GM23338 (cell line): ENCODE results near the gene SPATA20. TPM values are rescaled to one million over a fixed set of nuclear protein-coding genes. Genes with fewer than 3 reads are reported as not detected.
A peak's percentile ranks its signal among the peaks of the same experiment; 100 is the strongest.

Experiments
- ATAC-seq: fragments of 200-7000 bp; cut with Tn5 transposase; 3 replicates; pipeline ENCODE4 v1.9.1; 2020
- DNase-seq: peaks from one replicate; pipeline ENCODE4 v3.0.0-alpha.2; 2015; ENCODE audit warnings: low spot score
- H2AFZ ChIP-seq: fragments of 200-600 bp; sonication (generic); 2 replicates; pipeline ENCODE4 v1.8.0; 2016; ENCODE audit warnings: antibody characterized with exemption, mild to moderate bottlenecking, moderate library complexity
- H3F3A ChIP-seq: fragments of 200-600 bp; sonication (generic); replicated peaks from 2 replicates; pipeline ENCODE4 v1.8.0; 2017; ENCODE audit warnings: antibody characterized with exemption, mixed run types, low read depth
- H3K27ac ChIP-seq: fragments of 200-600 bp; sonication (generic); 2 replicates; pipeline ENCODE4 v1.6.1; 2016; ENCODE audit warnings: low read depth
- H3K27me3 ChIP-seq: fragments of 200-600 bp; sonication (generic); 2 replicates; pipeline ENCODE4 v1.8.0; 2016; ENCODE audit warnings: mild to moderate bottlenecking, mixed run types, moderate library complexity; ENCODE audit not compliant: insufficient read depth
- H3K36me3 ChIP-seq: fragments of 200-600 bp; sonication (generic); 2 replicates; pipeline ENCODE4 v1.8.0; 2016; ENCODE audit warnings: mild to moderate bottlenecking; ENCODE audit not compliant: insufficient read depth
- H3K4me1 ChIP-seq: fragments of 200-600 bp; sonication (generic); 2 replicates; pipeline ENCODE4 v1.8.0; 2016; ENCODE audit warnings: mild to moderate bottlenecking, moderate library complexity; ENCODE audit not compliant: insufficient read depth
- H3K4me2 ChIP-seq: fragments of 200-600 bp; sonication (generic); 2 replicates; pipeline ENCODE4 v1.7.1; 2017; ENCODE audit warnings: mixed run types
- H3K4me3 ChIP-seq: fragments of 200-600 bp; sonication (generic); 2 replicates; pipeline ENCODE4 v1.6.1; 2016; ENCODE audit warnings: mixed run types
- H3K79me2 ChIP-seq: fragments of 200-600 bp; sonication (generic); replicated peaks from 2 replicates; pipeline ENCODE4 v1.8.0; 2017; ENCODE audit warnings: mild to moderate bottlenecking; ENCODE audit not compliant: insufficient read depth
- H3K9me2 ChIP-seq: fragments of 200-600 bp; sonication (generic); 2 replicates; pipeline ENCODE4 v1.8.0; 2017; ENCODE audit not compliant: insufficient read depth
- H4K20me1 ChIP-seq: fragments of 200-600 bp; sonication (generic); replicated peaks from 2 replicates; pipeline ENCODE4 v1.8.0; 2017; ENCODE audit warnings: mild to moderate bottlenecking; ENCODE audit not compliant: insufficient read depth
- H3K27ac Mint-ChIP-seq: 2 replicates; pipeline ENCODE4 v1.8.0; 2020; ENCODE audit warnings: inconsistent platforms, mild to moderate bottlenecking, moderate library complexity, mixed read lengths
- H3K27me3 Mint-ChIP-seq: 3 replicates; pipeline ENCODE4 v1.8.0; 2022; ENCODE audit warnings: low read depth, mild to moderate bottlenecking, moderate library complexity, mixed read lengths, inconsistent platforms; ENCODE audit not compliant: insufficient read depth, poor library complexity
- H3K36me3 Mint-ChIP-seq: 3 replicates; pipeline ENCODE4 v1.8.0; 2021; ENCODE audit warnings: low read depth, mild to moderate bottlenecking, inconsistent platforms, moderate library complexity, mixed read lengths
- H3K4me1 Mint-ChIP-seq: 3 replicates; pipeline ENCODE4 v1.8.0; 2020; ENCODE audit warnings: mild to moderate bottlenecking, inconsistent platforms, mixed read lengths
- H3K4me3 Mint-ChIP-seq: 3 replicates; pipeline ENCODE4 v1.8.0; 2021; ENCODE audit warnings: moderate library complexity, mild to moderate bottlenecking, inconsistent platforms, mixed read lengths
- H3K9me3 Mint-ChIP-seq: 3 replicates; pipeline ENCODE4 v1.8.0; 2020; ENCODE audit warnings: moderate library complexity, mild to moderate bottlenecking, inconsistent platforms, mixed read lengths
- CREB1 ChIP-seq: fragments of 250-450 bp; sonication (Bioruptor Pico); IDR thresholded peaks from 2 replicates; pipeline ENCODE4 v1.5.0; 2020; ENCODE audit warnings: low read depth, mild to moderate bottlenecking, moderate library complexity
- CTCF ChIP-seq, 2 experiments: fragments of 200-600 bp in 1 of 2; sonication (generic) in 1 of 2; conservative IDR thresholded peaks; 2 replicates each; pipeline versions ENCODE4 v1.5.1 to v1.6.1; 2016 to 2017; ENCODE audit warnings: antibody characterized with exemption in 2 of 2, low read depth in 2 of 2, mild to moderate bottlenecking in 2 of 2, moderate library complexity in 1 of 2
- ETS1 ChIP-seq: IDR thresholded peaks from 2 replicates; pipeline ENCODE4 v1.6.1; 2016; ENCODE audit warnings: antibody characterized with exemption
- EZH2 ChIP-seq: fragments of 200-600 bp; sonication (generic); IDR thresholded peaks from one replicate; pipeline ENCODE4 v1.8.0; 2017; ENCODE audit warnings: antibody characterized with exemption, mild to moderate bottlenecking, low read depth; ENCODE audit not compliant: unreplicated experiment
- EZH2phosphoT487 ChIP-seq: fragments of 200-600 bp; sonication (generic); IDR thresholded peaks from one replicate; pipeline ENCODE4 v1.8.1; 2018; ENCODE audit warnings: antibody characterized with exemption; ENCODE audit not compliant: unreplicated experiment
- JUNB ChIP-seq: IDR thresholded peaks from one replicate; pipeline ENCODE4 v1.6.1; 2016; ENCODE audit warnings: antibody characterized with exemption; ENCODE audit not compliant: unreplicated experiment
- NANOG ChIP-seq: IDR thresholded peaks from 2 replicates; pipeline ENCODE4 v1.6.1; 2016; ENCODE audit warnings: antibody characterized with exemption, borderline replicate concordance
- POLR2AphosphoS5 ChIP-seq: IDR thresholded peaks from 2 replicates; pipeline ENCODE4 v1.6.1; 2016; ENCODE audit warnings: antibody characterized with exemption, low read depth
- REST ChIP-seq: IDR thresholded peaks from one replicate; pipeline ENCODE4 v1.6.1; 2018; ENCODE audit warnings: antibody characterized with exemption; ENCODE audit not compliant: unreplicated experiment
- STAT1 ChIP-seq: IDR thresholded peaks from one replicate; pipeline ENCODE4 v1.6.1; 2016; ENCODE audit warnings: antibody characterized with exemption; ENCODE audit not compliant: unreplicated experiment
- ZNF114 ChIP-seq: fragments of 250-450 bp; sonication (Bioruptor Pico); IDR thresholded peaks from 2 replicates; pipeline ENCODE4 v1.5.0; 2020; ENCODE audit warnings: mild to moderate bottlenecking, moderate library complexity
- ZNF331 ChIP-seq: fragments of 250-450 bp; sonication (Bioruptor Pico); IDR thresholded peaks from 2 replicates; pipeline ENCODE4 v1.5.0; 2020; ENCODE audit warnings: low read depth, mild to moderate bottlenecking, moderate library complexity
- ZNF462 ChIP-seq: fragments of 250-450 bp; sonication (Bioruptor Pico); IDR thresholded peaks from 2 replicates; pipeline ENCODE4 v1.5.0; 2020; ENCODE audit warnings: mild to moderate bottlenecking, moderate library complexity
- polyA plus RNA-seq: library from polyadenylated mRNA; unstranded; fragments of >200 nt; fragmentation: Nextera tagmentation; extraction: Ambion mirVana; gene quantifications from 2 replicates; pipeline ENCODE4 v1.2.1, GENCODE V29; 2016
- total RNA-seq: library from RNA; depleted of rRNA; stranded (reverse); fragments of >200 nt; shearing (Covaris generic); gene quantifications from 2 replicates; pipeline ENCODE4 v1.2.3, GENCODE V29; 2014

SPATA20 gene
- total and polyA plus RNA-seq, 2 experiments from 2014 or later, result 13.8 to 32.7 TPM

GRCh38 chr17:50505591-50506130 lies 41.3 kb upstream of the SPATA20 start:
- Histone ChIP-seq H3K4me3 (no peak overlapping the region), H3F3A (peaks cover 6% of the 10 kb centered on the region; the same call in 1 of the 2 replicates), H3K79me2 (no peaks in the 10 kb centered on the region), H3K9me2 (no peaks in the 10 kb centered on the region), H2AFZ (peak overlapping the region; percentile 69), H3K36me3 (no peaks in the 10 kb centered on the region), H3K4me1 (peaks cover 13% of the 10 kb centered on the region; the same call in 1 of the 2 replicates), H3K4me2 (no peak overlapping the region), H3K27me3 (no peaks in the 10 kb centered on the region; the same call in 1 of the 2 replicates), H3K27ac (no peak overlapping the region), H4K20me1 (no peaks in the 10 kb centered on the region)
- peaks cover 2% of the 10 kb centered on the region; the same call in 1 of the 3 replicates for H3K36me3 Mint-ChIP-seq
- H3K27me3 Mint-ChIP-seq, result peaks cover 16% of the 10 kb centered on the region
- no peak for TF ChIP-seq ZNF114 (CRISPR knock-in tag)
- TF ChIP-seq NANOG, result no peak
- no peak for TF ChIP-seq ZNF331
- TF ChIP-seq CREB1, result no peak
- no peak for TF ChIP-seq ETS1
- no peak for TF ChIP-seq REST
- TF ChIP-seq ZNF462, result no peak
- TF ChIP-seq JUNB, result no peak
- no peak for TF ChIP-seq STAT1
- TF ChIP-seq CTCF (conservative IDR thresholded peaks at IDR 0.05; ENCODE audit: low read depth in 2 of 2), result no peak
- TF ChIP-seq EZH2phosphoT487, result no peak
- no peak for TF ChIP-seq EZH2
- no peak for TF ChIP-seq POLR2AphosphoS5
- DNase-seq, result no peak
- no peaks in the 10 kb centered on the region for H3K9me3 Mint-ChIP-seq
- ATAC-seq, result no peak
- no peak overlapping the region for H3K27ac Mint-ChIP-seq
- no peak overlapping the region for H3K4me3 Mint-ChIP-seq
- H3K4me1 Mint-ChIP-seq, result peaks cover 31% of the 10 kb centered on the region
